Natural killer cell (primary cell): ENCODE measurements around the gene PACRG. TPM values are rescaled to one million over a fixed set of nuclear protein-coding genes. Genes with fewer than 3 reads are reported as not detected.

ENCODE experiments used
- ATAC-seq, 3 donors: fragments of 150-1000 bp in 2 of 3; fragments of 200-7000 bp in 1 of 3; cut with Tn5 transposase; 1 replicate in 1 of 3; 2 replicates in 2 of 3; pipeline ENCODE4 v1.10.0; 2021; ENCODE audit warnings: mild to moderate bottlenecking in 2 of 3, moderate library complexity in 2 of 3
- DNase-seq, 2 donors: peaks; one replicate each; pipeline versions ENCODE4 v3.0.0 to v3.0.0-alpha.2; 2013 to 2021; ENCODE audit warnings: mixed read lengths in 1 of 2
- H3K27ac ChIP-seq: one replicate; pipeline ENCODE4 v1.5.1; 2013; ENCODE audit warnings: mild to moderate bottlenecking, low read length
- H3K27me3 ChIP-seq: one replicate; pipeline ENCODE4 v1.6.1; 2013; ENCODE audit warnings: low read length; ENCODE audit not compliant: control insufficient read depth, insufficient read depth
- H3K36me3 ChIP-seq: one replicate; pipeline ENCODE4 v1.6.1; 2013; ENCODE audit warnings: low read length; ENCODE audit not compliant: control insufficient read depth, insufficient read depth
- H3K4me1 ChIP-seq: one replicate; pipeline ENCODE4 v1.6.1; 2013; ENCODE audit warnings: low read length; ENCODE audit not compliant: control insufficient read depth, insufficient read depth
- H3K4me3 ChIP-seq: one replicate; pipeline ENCODE4 v1.5.1; 2013; ENCODE audit warnings: low read length
- H3K9me3 ChIP-seq: one replicate; pipeline ENCODE4 v1.6.1; 2013; ENCODE audit warnings: low read length; ENCODE audit not compliant: control insufficient read depth, insufficient read depth
- H3K27ac Mint-ChIP-seq, 2 donors: one replicate each; pipeline ENCODE4 v1.8.0; 2022; ENCODE audit warnings: mild to moderate bottlenecking in 2 of 2, mixed read lengths in 2 of 2, moderate library complexity in 1 of 2
- H3K27me3 Mint-ChIP-seq, 2 donors: one replicate each; pipeline ENCODE4 v1.8.0; 2022; ENCODE audit warnings: low read depth in 2 of 2, mixed read lengths in 2 of 2
- H3K36me3 Mint-ChIP-seq: one replicate; pipeline ENCODE4 v1.8.0; 2022; ENCODE audit warnings: mixed read lengths
- H3K4me1 Mint-ChIP-seq, 2 donors: one replicate each; pipeline ENCODE4 v1.8.0; 2022; ENCODE audit warnings: mixed read lengths in 2 of 2
- H3K4me3 Mint-ChIP-seq: one replicate; pipeline ENCODE4 v1.8.0; 2022; ENCODE audit warnings: mild to moderate bottlenecking, moderate library complexity, mixed read lengths
- H3K9me3 Mint-ChIP-seq, 2 donors: one replicate each; pipeline ENCODE4 v1.8.0; 2022; ENCODE audit warnings: mixed read lengths in 2 of 2
- CTCF ChIP-seq: fragments of 200-600 bp; IDR thresholded peaks from one replicate; pipeline ENCODE4 v1.8.0; 2022; ENCODE audit warnings: antibody characterized with exemption
- WGBS: methylation state at CpG from one replicate; pipeline ENCODE4 v1.1.7; 2013; ENCODE audit warnings: missing lambda C conversion rate; ENCODE audit not compliant: insufficient coverage; 5-methylcytosine and 5-hydroxymethylcytosine counted together
- intact Hi-C: fragments of 100-400 bp; cut with micrococcal nuclease; formaldehyde crosslinking; loops from one replicate; pipeline ENCODE4 v1.14.2; 2022
- total RNA-seq, 4 donors: library from RNA; stranded (reverse); fragments of 120-200 nt in 1 of 4; gene quantifications; one replicate each; pipeline versions ENCODE4 v1.2.3 to v1.2.4, GENCODE V29; 2013 to 2022

Gene PACRG
- total RNA-seq, 3 donors from 2014 or later (not counting 1 experiment from before 2014, with no cell fraction given): 0.52 TPM; not detected in 2

GRCh38 chr6:163356743-163357142 is 629.0 kb downstream of the PACRG start:
- H3K36me3 ChIP-seq: no peaks in the 10 kb centered on the region
- H3K4me3 ChIP-seq: no peak overlapping the region
- no peaks in the 10 kb centered on the region for H3K4me1 Mint-ChIP-seq
- H3K4me3 Mint-ChIP-seq: no peak overlapping the region
- no peaks in the 10 kb centered on the region for H3K9me3 Mint-ChIP-seq
- H3K4me1 ChIP-seq: peaks cover 3% of the 10 kb centered on the region
- intact Hi-C loops: no loop called here
- H3K27me3 ChIP-seq: no peaks in the 10 kb centered on the region
- H3K36me3 Mint-ChIP-seq: no peaks in the 10 kb centered on the region
- TF ChIP-seq CTCF: no peak
- DNase-seq (no peak), ATAC-seq (peak in 1 of 3 donors; percentile 19)
- WGBS: 90% methylated on average over 6 of the region's 6 CpGs
- no peak overlapping the region for H3K27ac Mint-ChIP-seq
- no peaks in the 10 kb centered on the region for H3K9me3 ChIP-seq
- peaks cover 5 to 7% of the 10 kb centered on the region in 2 donors for H3K27me3 Mint-ChIP-seq
- H3K27ac ChIP-seq: no peak overlapping the region

- Histone ChIP-seq H3K27me3 (no peaks in the 10 kb centered on the region), H3K36me3 (no peaks in the 10 kb centered on the region), H3K9me3 (no peaks in the 10 kb centered on the region), H3K4me3 (no peak overlapping the region), H3K27ac (no peak overlapping the region), H3K4me1 (no peaks in the 10 kb centered on the region)
- Mint-ChIP-seq H3K4me1 (peaks cover 0 to under 1% of the 10 kb centered on the region in 2 donors), H3K27me3 (peaks cover 12 to 17% of the 10 kb centered on the region in 2 donors), H3K36me3 (no peaks in the 10 kb centered on the region), H3K4me3 (no peak overlapping the region), H3K27ac (no peak overlapping the region), H3K9me3 (no peaks in the 10 kb centered on the region)
- no peak for TF ChIP-seq CTCF
- intact Hi-C loops: no loop called here
- DNase-seq (no peak), ATAC-seq (no peak)
- 93% methylated on average over 13 of the region's 13 CpGs for WGBS
Observed at GRCh38 chr6:163364641-163365040, 636.9 kb downstream of the PACRG start.

Other genes with a start within 250 kb of the PACRG start
- gene PRKN, start 208 bp upstream of the PACRG start, total RNA-seq: 1 to 10 TPM; 1.4 to 1.9 (median 1.9) TPM